GM23338 (cell line): ENCODE measurements around the gene CEACAM16. TPM values are rescaled to one million over a fixed set of nuclear protein-coding genes. Genes with fewer than 3 reads are reported as not detected.

ENCODE experiments used
- ATAC-seq: fragments of 200-7000 bp; cut with Tn5 transposase; 3 replicates; pipeline ENCODE4 v1.9.1; 2020
- DNase-seq: peaks from one replicate; pipeline ENCODE4 v3.0.0-alpha.2; 2015; ENCODE audit warnings: low spot score
- H2AFZ ChIP-seq: fragments of 200-600 bp; sonication (generic); 2 replicates; pipeline ENCODE4 v1.8.0; 2016; ENCODE audit warnings: antibody characterized with exemption, mild to moderate bottlenecking, moderate library complexity
- H3F3A ChIP-seq: fragments of 200-600 bp; sonication (generic); replicated peaks from 2 replicates; pipeline ENCODE4 v1.8.0; 2017; ENCODE audit warnings: antibody characterized with exemption, mixed run types, low read depth
- H3K27ac ChIP-seq: fragments of 200-600 bp; sonication (generic); 2 replicates; pipeline ENCODE4 v1.6.1; 2016; ENCODE audit warnings: low read depth
- H3K27me3 ChIP-seq: fragments of 200-600 bp; sonication (generic); 2 replicates; pipeline ENCODE4 v1.8.0; 2016; ENCODE audit warnings: mild to moderate bottlenecking, mixed run types, moderate library complexity; ENCODE audit not compliant: insufficient read depth
- H3K36me3 ChIP-seq: fragments of 200-600 bp; sonication (generic); 2 replicates; pipeline ENCODE4 v1.8.0; 2016; ENCODE audit warnings: mild to moderate bottlenecking; ENCODE audit not compliant: insufficient read depth
- H3K4me1 ChIP-seq: fragments of 200-600 bp; sonication (generic); 2 replicates; pipeline ENCODE4 v1.8.0; 2016; ENCODE audit warnings: mild to moderate bottlenecking, moderate library complexity; ENCODE audit not compliant: insufficient read depth
- H3K4me2 ChIP-seq: fragments of 200-600 bp; sonication (generic); 2 replicates; pipeline ENCODE4 v1.7.1; 2017; ENCODE audit warnings: mixed run types
- H3K4me3 ChIP-seq: fragments of 200-600 bp; sonication (generic); 2 replicates; pipeline ENCODE4 v1.6.1; 2016; ENCODE audit warnings: mixed run types
- H3K79me2 ChIP-seq: fragments of 200-600 bp; sonication (generic); replicated peaks from 2 replicates; pipeline ENCODE4 v1.8.0; 2017; ENCODE audit warnings: mild to moderate bottlenecking; ENCODE audit not compliant: insufficient read depth
- H3K9me2 ChIP-seq: fragments of 200-600 bp; sonication (generic); 2 replicates; pipeline ENCODE4 v1.8.0; 2017; ENCODE audit not compliant: insufficient read depth
- H4K20me1 ChIP-seq: fragments of 200-600 bp; sonication (generic); replicated peaks from 2 replicates; pipeline ENCODE4 v1.8.0; 2017; ENCODE audit warnings: mild to moderate bottlenecking; ENCODE audit not compliant: insufficient read depth
- H3K27ac Mint-ChIP-seq: 2 replicates; pipeline ENCODE4 v1.8.0; 2020; ENCODE audit warnings: inconsistent platforms, mild to moderate bottlenecking, moderate library complexity, mixed read lengths
- H3K27me3 Mint-ChIP-seq: 3 replicates; pipeline ENCODE4 v1.8.0; 2022; ENCODE audit warnings: low read depth, mild to moderate bottlenecking, moderate library complexity, mixed read lengths, inconsistent platforms; ENCODE audit not compliant: insufficient read depth, poor library complexity
- H3K36me3 Mint-ChIP-seq: 3 replicates; pipeline ENCODE4 v1.8.0; 2021; ENCODE audit warnings: low read depth, mild to moderate bottlenecking, inconsistent platforms, moderate library complexity, mixed read lengths
- H3K4me1 Mint-ChIP-seq: 3 replicates; pipeline ENCODE4 v1.8.0; 2020; ENCODE audit warnings: mild to moderate bottlenecking, inconsistent platforms, mixed read lengths
- H3K4me3 Mint-ChIP-seq: 3 replicates; pipeline ENCODE4 v1.8.0; 2021; ENCODE audit warnings: moderate library complexity, mild to moderate bottlenecking, inconsistent platforms, mixed read lengths
- H3K9me3 Mint-ChIP-seq: 3 replicates; pipeline ENCODE4 v1.8.0; 2020; ENCODE audit warnings: moderate library complexity, mild to moderate bottlenecking, inconsistent platforms, mixed read lengths
- CREB1 ChIP-seq: fragments of 250-450 bp; sonication (Bioruptor Pico); IDR thresholded peaks from 2 replicates; pipeline ENCODE4 v1.5.0; 2020; ENCODE audit warnings: low read depth, mild to moderate bottlenecking, moderate library complexity
- ETS1 ChIP-seq: IDR thresholded peaks from 2 replicates; pipeline ENCODE4 v1.6.1; 2016; ENCODE audit warnings: antibody characterized with exemption
- JUNB ChIP-seq: IDR thresholded peaks from one replicate; pipeline ENCODE4 v1.6.1; 2016; ENCODE audit warnings: antibody characterized with exemption; ENCODE audit not compliant: unreplicated experiment
- POLR2AphosphoS5 ChIP-seq: IDR thresholded peaks from 2 replicates; pipeline ENCODE4 v1.6.1; 2016; ENCODE audit warnings: antibody characterized with exemption, low read depth
- ZNF114 ChIP-seq: fragments of 250-450 bp; sonication (Bioruptor Pico); IDR thresholded peaks from 2 replicates; pipeline ENCODE4 v1.5.0; 2020; ENCODE audit warnings: mild to moderate bottlenecking, moderate library complexity
- ZNF331 ChIP-seq: fragments of 250-450 bp; sonication (Bioruptor Pico); IDR thresholded peaks from 2 replicates; pipeline ENCODE4 v1.5.0; 2020; ENCODE audit warnings: low read depth, mild to moderate bottlenecking, moderate library complexity
- ZNF462 ChIP-seq: fragments of 250-450 bp; sonication (Bioruptor Pico); IDR thresholded peaks from 2 replicates; pipeline ENCODE4 v1.5.0; 2020; ENCODE audit warnings: mild to moderate bottlenecking, moderate library complexity
- polyA plus RNA-seq: library from polyadenylated mRNA; unstranded; fragments of >200 nt; fragmentation: Nextera tagmentation; extraction: Ambion mirVana; gene quantifications from 2 replicates; pipeline ENCODE4 v1.2.1, GENCODE V29; 2016
- total RNA-seq: library from RNA; depleted of rRNA; stranded (reverse); fragments of >200 nt; shearing (Covaris generic); gene quantifications from 2 replicates; pipeline ENCODE4 v1.2.3, GENCODE V29; 2014
- TF ChIP-seq, protein P1 (sequence below), 2 experiments: fragments of 200-600 bp in 1 of 2; sonication (generic) in 1 of 2; conservative IDR thresholded peaks; 2 replicates each; pipeline versions ENCODE4 v1.5.1 to v1.6.1; 2016 to 2017; ENCODE audit warnings: antibody characterized with exemption in 2 of 2, low read depth in 2 of 2, mild to moderate bottlenecking in 2 of 2, moderate library complexity in 1 of 2

The CEACAM16 gene
- total and polyA plus RNA-seq, 2 experiments from 2014 or later, result not detected

DNA sequence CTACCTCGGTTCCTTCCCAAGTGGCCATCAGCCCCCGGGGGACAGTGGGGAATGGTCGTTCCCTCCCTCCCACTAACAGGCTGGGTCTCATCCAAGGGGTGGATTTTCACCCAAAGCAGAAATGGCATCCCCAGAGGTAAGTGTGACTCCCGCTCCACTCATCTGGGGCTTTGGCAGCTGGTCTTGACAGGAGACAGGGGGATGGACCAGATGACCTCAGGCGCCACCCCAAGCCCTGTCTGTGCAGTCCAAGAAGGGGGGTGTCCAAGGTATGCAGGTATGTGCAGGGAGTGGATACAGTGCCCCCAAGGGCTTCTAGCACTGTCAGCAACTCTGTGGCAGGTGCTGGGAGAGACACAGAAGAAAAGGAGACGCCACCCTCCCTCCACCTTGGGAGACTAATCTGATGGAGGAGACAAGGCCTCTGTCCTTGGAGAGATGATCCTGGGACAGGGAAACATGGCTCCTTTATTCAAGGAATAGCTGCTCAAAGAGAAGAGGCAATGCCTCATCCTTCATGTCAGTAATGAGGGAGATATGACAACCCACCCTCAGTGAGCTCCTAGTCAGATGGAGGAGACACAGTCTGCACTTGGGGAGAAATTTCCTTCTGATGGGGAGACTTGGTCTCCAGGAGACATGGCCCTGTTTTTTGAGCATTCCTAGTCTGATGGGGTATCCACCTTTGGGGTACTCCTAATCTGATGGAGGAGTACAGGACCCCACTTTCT is 7.7 kb downstream of the CEACAM16 start (continued):
- TF ChIP-seq ZNF331 (CRISPR knock-in tag) (no peak), JUNB (no peak)

DNA sequence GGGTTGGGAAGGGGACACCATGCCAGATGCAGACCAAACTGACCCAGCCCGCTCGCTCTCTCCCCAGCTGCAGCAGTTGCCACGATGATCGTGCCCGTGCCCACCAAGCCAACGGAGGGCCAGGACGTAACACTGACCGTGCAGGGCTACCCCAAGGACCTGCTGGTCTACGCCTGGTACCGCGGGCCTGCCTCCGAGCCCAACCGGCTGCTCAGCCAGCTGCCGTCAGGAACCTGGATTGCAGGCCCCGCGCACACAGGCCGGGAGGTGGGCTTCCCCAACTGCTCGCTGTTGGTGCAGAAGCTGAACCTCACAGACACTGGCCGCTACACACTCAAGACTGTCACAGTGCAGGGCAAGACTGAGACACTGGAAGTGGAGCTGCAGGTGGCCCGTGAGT is 8.8 kb downstream of the CEACAM16 start:
- Histone ChIP-seq H3K27me3 (no peaks in the 10 kb centered on the region), H3K4me1 (no peaks in the 10 kb centered on the region), H3K79me2 (no peaks in the 10 kb centered on the region), H4K20me1 (no peaks in the 10 kb centered on the region; the same call in 1 of the 2 replicates), H3K27ac (no peak overlapping the region), H2AFZ (no peak overlapping the region), H3K4me3 (no peak overlapping the region), H3K36me3 (no peaks in the 10 kb centered on the region), H3F3A (no peaks in the 10 kb centered on the region), H3K4me2 (no peak overlapping the region), H3K9me2 (no peaks in the 10 kb centered on the region)
- ATAC-seq (no peak), DNase-seq (no peak)
- H3K4me3 Mint-ChIP-seq, result no peak overlapping the region
- H3K4me1 Mint-ChIP-seq, result no peaks in the 10 kb centered on the region
- H3K27me3 Mint-ChIP-seq, result peaks cover 6% of the 10 kb centered on the region
- TF ChIP-seq, protein P1, sequence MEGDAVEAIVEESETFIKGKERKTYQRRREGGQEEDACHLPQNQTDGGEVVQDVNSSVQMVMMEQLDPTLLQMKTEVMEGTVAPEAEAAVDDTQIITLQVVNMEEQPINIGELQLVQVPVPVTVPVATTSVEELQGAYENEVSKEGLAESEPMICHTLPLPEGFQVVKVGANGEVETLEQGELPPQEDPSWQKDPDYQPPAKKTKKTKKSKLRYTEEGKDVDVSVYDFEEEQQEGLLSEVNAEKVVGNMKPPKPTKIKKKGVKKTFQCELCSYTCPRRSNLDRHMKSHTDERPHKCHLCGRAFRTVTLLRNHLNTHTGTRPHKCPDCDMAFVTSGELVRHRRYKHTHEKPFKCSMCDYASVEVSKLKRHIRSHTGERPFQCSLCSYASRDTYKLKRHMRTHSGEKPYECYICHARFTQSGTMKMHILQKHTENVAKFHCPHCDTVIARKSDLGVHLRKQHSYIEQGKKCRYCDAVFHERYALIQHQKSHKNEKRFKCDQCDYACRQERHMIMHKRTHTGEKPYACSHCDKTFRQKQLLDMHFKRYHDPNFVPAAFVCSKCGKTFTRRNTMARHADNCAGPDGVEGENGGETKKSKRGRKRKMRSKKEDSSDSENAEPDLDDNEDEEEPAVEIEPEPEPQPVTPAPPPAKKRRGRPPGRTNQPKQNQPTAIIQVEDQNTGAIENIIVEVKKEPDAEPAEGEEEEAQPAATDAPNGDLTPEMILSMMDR (conservative IDR thresholded peaks at IDR 0.05; ENCODE audit: low read depth in 2 of 2), result no peak
- TF ChIP-seq ZNF114 (CRISPR knock-in tag), result no peak
- no peak for TF ChIP-seq ETS1
- TF ChIP-seq JUNB, result no peak
- TF ChIP-seq CREB1 (CRISPR knock-in tag), result no peak
- no peaks in the 10 kb centered on the region; the same call in 2 of the 3 replicates for H3K36me3 Mint-ChIP-seq
- no peaks in the 10 kb centered on the region; the same call in 2 of the 3 replicates for H3K9me3 Mint-ChIP-seq
- H3K27ac Mint-ChIP-seq, result no peak overlapping the region

- H3F3A ChIP-seq, result no peaks in the 10 kb centered on the region
- H3K27me3 ChIP-seq, result no peaks in the 10 kb centered on the region
- Mint-ChIP-seq H3K27me3 (peaks cover 4% of the 10 kb centered on the region), H3K27ac (no peak overlapping the region), H3K4me3 (no peak overlapping the region), H3K9me3 (peaks cover 3% of the 10 kb centered on the region; the same call in 2 of the 3 replicates), H3K4me1 (no peaks in the 10 kb centered on the region), H3K36me3 (peaks cover 3% of the 10 kb centered on the region; the same call in 2 of the 3 replicates)
- ATAC-seq, result no peak
- H3K79me2 ChIP-seq, result no peaks in the 10 kb centered on the region
- H3K4me2 ChIP-seq, result no peak overlapping the region
- H3K36me3 ChIP-seq, result no peaks in the 10 kb centered on the region
- H3K27ac ChIP-seq, result no peak overlapping the region
- no peaks in the 10 kb centered on the region for H3K9me2 ChIP-seq
- H3K4me1 ChIP-seq, result no peaks in the 10 kb centered on the region
- H3K4me3 ChIP-seq, result no peak overlapping the region
- H2AFZ ChIP-seq, result no peak overlapping the region
- no peaks in the 10 kb centered on the region; the same call in 1 of the 2 replicates for H4K20me1 ChIP-seq
- no peak for DNase-seq
- TF ChIP-seq ZNF462 (CRISPR knock-in tag) (no peak), ETS1 (no peak), ZNF331 (CRISPR knock-in tag) (no peak), POLR2AphosphoS5 (no peak)
Observed at GRCh38 chr19:44708940-44709339, 10.0 kb downstream of the CEACAM16 start.
